Measurements from ENCODE around the gene PKD2L1. TPM values are rescaled to one million over a fixed set of nuclear protein-coding genes. Genes with fewer than 3 reads are reported as not detected.

Gene PKD2L1

Small RNA genes within 50 kb of the gene (small RNA-seq; reads per million reads assigned to genes)
- not detected for gene RNU6-422P (ENCODE audit: low read depth)
